Liver (tissue), 9 donors: ENCODE measurements around the gene BRINP3. TPM values are rescaled to one million over a fixed set of nuclear protein-coding genes. Genes with fewer than 3 reads are reported as not detected.

ENCODE experiments used
- DNase-seq: peaks from one replicate; pipeline ENCODE4 v3.0.0-alpha.2; 2017; ENCODE audit warnings: low spot score
- H3K27ac ChIP-seq, 2 donors: one replicate each; pipeline ENCODE4 v1.7.0; 2013; ENCODE audit warnings: inconsistent platforms in 2 of 2, low read length in 2 of 2, control low read depth in 1 of 2, low read depth in 1 of 2, mild to moderate bottlenecking in 1 of 2
- H3K27me3 ChIP-seq, 4 donors: one replicate each; pipeline versions ENCODE4 v1.6.1 to v1.7.0; 2013; ENCODE audit warnings: low read length in 3 of 4, inconsistent platforms in 1 of 4, mild to moderate bottlenecking in 1 of 4, moderate library complexity in 1 of 4; ENCODE audit not compliant: control insufficient read depth in 4 of 4, insufficient read depth in 4 of 4
- H3K36me3 ChIP-seq, 4 donors: one replicate each; pipeline versions ENCODE4 v1.6.1 to v1.7.0; 2013; ENCODE audit warnings: low read length in 3 of 4, mild to moderate bottlenecking in 3 of 4, low read depth in 1 of 4, moderate library complexity in 1 of 4; ENCODE audit not compliant: control insufficient read depth in 4 of 4, insufficient read depth in 3 of 4
- H3K4me1 ChIP-seq, 4 donors: one replicate each; pipeline versions ENCODE4 v1.6.1 to v1.7.0; 2013; ENCODE audit warnings: low read length in 3 of 4, mild to moderate bottlenecking in 3 of 4, moderate library complexity in 1 of 4; ENCODE audit not compliant: control insufficient read depth in 4 of 4, insufficient read depth in 4 of 4
- H3K4me3 ChIP-seq, 3 donors: one replicate each; pipeline versions ENCODE4 v1.6.1 to v1.7.0; 2013; ENCODE audit warnings: low read length in 3 of 3, control low read depth in 1 of 3, low read depth in 1 of 3, mild to moderate bottlenecking in 1 of 3
- H3K9ac ChIP-seq, 2 donors: one replicate each; pipeline ENCODE4 v1.7.0; 2013; ENCODE audit warnings: low read length in 2 of 2, mild to moderate bottlenecking in 2 of 2, moderate library complexity in 2 of 2, control low read depth in 1 of 2, low read depth in 1 of 2
- H3K9me3 ChIP-seq, 4 donors: one replicate each; pipeline versions ENCODE4 v1.6.1 to v1.7.0; 2013; ENCODE audit warnings: low read length in 3 of 4; ENCODE audit not compliant: control insufficient read depth in 4 of 4
- ATF3 ChIP-seq: IDR thresholded peaks from 2 replicates; pipeline ENCODE4 v1.6.1; 2016; ENCODE audit warnings: antibody characterized with exemption
- CTCF ChIP-seq: fragments of 150-350 bp; IDR thresholded peaks from 2 replicates; pipeline ENCODE4 v1.5.1; 2017; ENCODE audit warnings: improper control_type of control experiment, low read depth, low read length; ENCODE audit not compliant: missing input control
- EGR1 ChIP-seq, 2 donors: IDR thresholded peaks; 2 replicates each; pipeline ENCODE4 v1.6.1; 2016 to 2018; ENCODE audit warnings: antibody characterized with exemption in 2 of 2, low read depth in 2 of 2
- FOXA1 ChIP-seq: IDR thresholded peaks from 2 replicates; pipeline ENCODE4 v1.6.1; 2016; ENCODE audit warnings: antibody characterized with exemption
- GABPA ChIP-seq, 2 donors: IDR thresholded peaks in 1 of 2; conservative IDR thresholded peaks in 1 of 2; 2 replicates each; pipeline ENCODE4 v1.6.1; 2016; ENCODE audit warnings: antibody characterized with exemption in 2 of 2, mild to moderate bottlenecking in 1 of 2, moderate library complexity in 1 of 2
- HNF4A ChIP-seq, 2 donors: conservative IDR thresholded peaks; 2 replicates each; pipeline ENCODE4 v1.6.1; 2016; ENCODE audit warnings: antibody characterized with exemption in 2 of 2, mild to moderate bottlenecking in 2 of 2
- HNF4G ChIP-seq: IDR thresholded peaks from 2 replicates; pipeline ENCODE4 v1.6.1; 2016; ENCODE audit warnings: antibody characterized with exemption
- MAX ChIP-seq: IDR thresholded peaks from 2 replicates; pipeline ENCODE4 v1.6.1; 2016; ENCODE audit warnings: antibody characterized with exemption
- NR2F2 ChIP-seq: IDR thresholded peaks from 2 replicates; pipeline ENCODE4 v1.6.1; 2016; ENCODE audit warnings: antibody characterized with exemption
- RAD21 ChIP-seq, 2 donors: IDR thresholded peaks; 2 replicates each; pipeline ENCODE4 v1.6.1; 2016; ENCODE audit warnings: antibody characterized with exemption in 2 of 2, mild to moderate bottlenecking in 2 of 2
- RXRA ChIP-seq, 2 donors: IDR thresholded peaks; 2 replicates each; pipeline ENCODE4 v1.6.1; 2017 to 2018; ENCODE audit warnings: antibody characterized with exemption in 2 of 2, mild to moderate bottlenecking in 1 of 2
- SP1 ChIP-seq: IDR thresholded peaks from 2 replicates; pipeline ENCODE4 v1.6.1; 2018; ENCODE audit warnings: antibody characterized with exemption, mild to moderate bottlenecking
- TAF1 ChIP-seq: conservative IDR thresholded peaks from 2 replicates; pipeline ENCODE4 v1.6.1; 2016; ENCODE audit warnings: antibody characterized with exemption, mild to moderate bottlenecking
- YY1 ChIP-seq: IDR thresholded peaks from 2 replicates; pipeline ENCODE4 v1.6.1; 2016; ENCODE audit warnings: antibody characterized with exemption, mild to moderate bottlenecking
- ZBTB33 ChIP-seq: IDR thresholded peaks from 2 replicates; pipeline ENCODE4 v1.6.1; 2016; ENCODE audit warnings: antibody characterized with exemption
- WGBS: extraction: QIAGEN DNeasy Blood & Tissue Kit; methylation state at CpG from one replicate; pipeline ENCODE4 v1.1.7; 2013; 5-methylcytosine and 5-hydroxymethylcytosine counted together
- polyA plus RNA-seq, 2 donors: library from polyadenylated mRNA; stranded (reverse) in 1 of 2; unstranded in 1 of 2; fragments of 200-250 nt in 1 of 2; fragments of >200 nt in 1 of 2; fragmentation: Nextera tagmentation in 1 of 2; extraction: Ambion mirVana in 1 of 2; gene quantifications; one replicate each; pipeline versions ENCODE4 v1.2.1 to v1.2.3, GENCODE V29; 2013 to 2015
- total RNA-seq, 2 donors: library from RNA; depleted of rRNA; stranded (reverse); fragments of >200 nt; gene quantifications; one replicate each; pipeline ENCODE4 v1.2.3, GENCODE V29; 2014
- donor health status: healthy.
- donor health status: healthy.
- donor health status: healthy.
- donor health status: healthy.
- donor health status: healthy.

Gene BRINP3
- total and polyA plus RNA-seq, 4 donors = 0.02 TPM; not detected in 3

GRCh38 chr1:190476321-190476720 lies 1.3 kb downstream of the BRINP3 start:
- TF ChIP-seq NR2F2 = no peak
- no peak for TF ChIP-seq SP1
- no peak for TF ChIP-seq ATF3
- no peak for TF ChIP-seq GABPA (IDR thresholded peaks at IDR 0.05 in 1 of 2, conservative IDR thresholded peaks at IDR 0.05 in 1 of 2)
- no peak for TF ChIP-seq RXRA (IDR thresholded peaks at IDR 0.05)
- no peak for TF ChIP-seq FOXA1
- no peak for TF ChIP-seq RAD21 (IDR thresholded peaks at IDR 0.05)
- TF ChIP-seq TAF1 = no peak
- peaks cover 0 to 24% (median 9%) of the 10 kb centered on the region in 4 donors for H3K27me3 ChIP-seq
- no peak for DNase-seq
- no peak overlapping the region for H3K9ac ChIP-seq
- H3K4me1 ChIP-seq = peaks cover 0 to 12% (median 9%) of the 10 kb centered on the region in 4 donors
- 9% methylated on average over 5 of the region's 5 CpGs for WGBS
- H3K4me3 ChIP-seq = no peak overlapping the region
- no peak overlapping the region for H3K27ac ChIP-seq
- no peaks in the 10 kb centered on the region for H3K36me3 ChIP-seq
- H3K9me3 ChIP-seq = no peaks in the 10 kb centered on the region

GRCh38 chr1:190475421-190476141 lies 2.1 kb downstream of the BRINP3 start:
- H3K9me3 ChIP-seq = no peaks in the 10 kb centered on the region
- H3K4me1 ChIP-seq = peaks cover 0 to 12% (median 9%) of the 10 kb centered on the region in 4 donors
- DNase-seq = no peak
- peaks cover 0 to 24% (median 9%) of the 10 kb centered on the region in 4 donors for H3K27me3 ChIP-seq
- H3K9ac ChIP-seq = no peak overlapping the region
- WGBS = 3% methylated on average over 27 of the region's 27 CpGs
- no peaks in the 10 kb centered on the region for H3K36me3 ChIP-seq
- no peak overlapping the region for H3K4me3 ChIP-seq
- no peak overlapping the region for H3K27ac ChIP-seq
- TF ChIP-seq GABPA (IDR thresholded peaks at IDR 0.05 in 1 of 2, conservative IDR thresholded peaks at IDR 0.05 in 1 of 2) (no peak), YY1 (no peak), HNF4A (conservative IDR thresholded peaks at IDR 0.05) (no peak), MAX (no peak), NR2F2 (no peak), HNF4G (no peak), TAF1 (no peak), ZBTB33 (no peak), EGR1 (IDR thresholded peaks at IDR 0.05; ENCODE audit: low read depth in 2 of 2) (no peak), FOXA1 (no peak), ATF3 (no peak), CTCF (no peak), RXRA (IDR thresholded peaks at IDR 0.05) (no peak), SP1 (no peak)
